Ascending aorta (tissue), 2 donors: ENCODE measurements around the gene FHIT. TPM values are rescaled to one million over a fixed set of nuclear protein-coding genes. Genes with fewer than 3 reads are reported as not detected.

Experiments used
- DNase-seq, 2 donors: peaks; one replicate each; pipeline ENCODE4 v3.0.0-alpha.2; 2019; ENCODE audit warnings: low spot score in 2 of 2
- H3K27ac ChIP-seq, 2 donors: fragments of 200-600 bp; sonication (generic); one replicate each; pipeline ENCODE4 v1.5.1; 2016 to 2017; ENCODE audit warnings: mild to moderate bottlenecking in 1 of 2
- H3K27me3 ChIP-seq: fragments of 200-600 bp; sonication (generic); one replicate; pipeline ENCODE4 v1.5.1; 2017
- H3K36me3 ChIP-seq, 2 donors: fragments of 200-600 bp; sonication (generic); one replicate each; pipeline ENCODE4 v1.5.1; 2016
- H3K4me1 ChIP-seq, 2 donors: fragments of 200-600 bp; sonication (generic); one replicate each; pipeline ENCODE4 v1.5.1; 2016 to 2017; ENCODE audit warnings: mild to moderate bottlenecking in 1 of 2
- H3K4me3 ChIP-seq, 2 donors: fragments of 200-600 bp; sonication (generic); one replicate each; pipeline ENCODE4 v1.5.1; 2016 to 2017; ENCODE audit warnings: mild to moderate bottlenecking in 1 of 2
- H3K9me3 ChIP-seq, 2 donors: fragments of 200-600 bp; sonication (generic); one replicate each; pipeline ENCODE4 v1.5.1; 2016
- intact Hi-C: fragments of 100-400 bp; cut with DNase I; formaldehyde crosslinking; loops from one replicate; pipeline ENCODE4 v1.15.1; 2023
- total RNA-seq: library from RNA; depleted of rRNA; stranded (reverse); fragments of >200 nt; gene quantifications from one replicate; pipeline ENCODE4 v1.1.0, GENCODE V29; 2016
- TF ChIP-seq, protein P1 (sequence below), 3 experiments: fragments of 200-600 bp in 2 of 3; fragments of 450-650 bp in 1 of 3; sonication (generic) in 2 of 3; IDR thresholded peaks; one replicate each; pipeline ENCODE4 v1.5.1; 2016 to 2019; ENCODE audit warnings: antibody characterized with exemption in 3 of 3, mild to moderate bottlenecking in 1 of 3, moderate library complexity in 1 of 3

The FHIT gene
- total RNA-seq, 1 donor from 2014 or later = 0.21 TPM

GRCh38 chr3:59839283-59839682 lies 1412.0 kb downstream of the FHIT start:
- H3K27ac ChIP-seq = no peak overlapping the region
- H3K36me3 ChIP-seq = no peaks in the 10 kb centered on the region
- TF ChIP-seq, protein P1, sequence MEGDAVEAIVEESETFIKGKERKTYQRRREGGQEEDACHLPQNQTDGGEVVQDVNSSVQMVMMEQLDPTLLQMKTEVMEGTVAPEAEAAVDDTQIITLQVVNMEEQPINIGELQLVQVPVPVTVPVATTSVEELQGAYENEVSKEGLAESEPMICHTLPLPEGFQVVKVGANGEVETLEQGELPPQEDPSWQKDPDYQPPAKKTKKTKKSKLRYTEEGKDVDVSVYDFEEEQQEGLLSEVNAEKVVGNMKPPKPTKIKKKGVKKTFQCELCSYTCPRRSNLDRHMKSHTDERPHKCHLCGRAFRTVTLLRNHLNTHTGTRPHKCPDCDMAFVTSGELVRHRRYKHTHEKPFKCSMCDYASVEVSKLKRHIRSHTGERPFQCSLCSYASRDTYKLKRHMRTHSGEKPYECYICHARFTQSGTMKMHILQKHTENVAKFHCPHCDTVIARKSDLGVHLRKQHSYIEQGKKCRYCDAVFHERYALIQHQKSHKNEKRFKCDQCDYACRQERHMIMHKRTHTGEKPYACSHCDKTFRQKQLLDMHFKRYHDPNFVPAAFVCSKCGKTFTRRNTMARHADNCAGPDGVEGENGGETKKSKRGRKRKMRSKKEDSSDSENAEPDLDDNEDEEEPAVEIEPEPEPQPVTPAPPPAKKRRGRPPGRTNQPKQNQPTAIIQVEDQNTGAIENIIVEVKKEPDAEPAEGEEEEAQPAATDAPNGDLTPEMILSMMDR (IDR thresholded peaks at IDR 0.05) = no peak
- no peaks in the 10 kb centered on the region for H3K27me3 ChIP-seq
- H3K4me3 ChIP-seq = no peak overlapping the region
- DNase-seq = no peak
- intact Hi-C loops = no loop called here
- no peaks in the 10 kb centered on the region for H3K4me1 ChIP-seq
- no peaks in the 10 kb centered on the region for H3K9me3 ChIP-seq

- Histone ChIP-seq H3K9me3 (no peaks in the 10 kb centered on the region), H3K27ac (no peak overlapping the region), H3K4me3 (no peak overlapping the region), H3K36me3 (no peaks in the 10 kb centered on the region), H3K4me1 (no peaks in the 10 kb centered on the region), H3K27me3 (no peaks in the 10 kb centered on the region)
- intact Hi-C loops = no loop called here
- TF ChIP-seq, protein P1 (IDR thresholded peaks at IDR 0.05) = no peak
- no peak for DNase-seq
Measured at GRCh38 chr3:59836531-59836930, 1414.7 kb downstream of the FHIT start.

GRCh38 chr3:59832702-59833101 lies 1418.5 kb downstream of the FHIT start:
- intact Hi-C loops = no loop called here
- H3K27me3 ChIP-seq = no peaks in the 10 kb centered on the region
- TF ChIP-seq, protein P1 (IDR thresholded peaks at IDR 0.05) = no peak

DNA sequence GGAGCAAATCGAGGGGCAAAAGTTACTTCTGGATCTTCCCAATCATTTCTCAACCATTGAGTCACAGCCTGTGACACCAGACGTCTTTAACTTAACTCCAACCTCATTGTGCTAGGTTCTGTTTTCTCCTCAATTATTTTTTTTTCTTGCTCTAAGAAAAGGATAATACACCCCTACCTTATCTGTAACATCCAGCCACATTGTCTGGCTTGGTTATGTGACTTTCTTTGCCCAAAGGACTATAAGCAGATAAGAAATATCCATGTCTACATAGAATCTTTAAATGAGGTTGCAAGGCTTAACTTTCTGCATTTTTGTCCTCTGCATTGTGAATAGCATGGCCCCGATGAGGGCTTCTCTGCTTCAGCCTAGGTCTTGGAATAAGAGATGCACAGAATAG lies 1419.0 kb downstream of the FHIT start:
- Histone ChIP-seq H3K9me3 (no peaks in the 10 kb centered on the region), H3K36me3 (no peaks in the 10 kb centered on the region), H3K4me3 (no peak overlapping the region), H3K27me3 (no peaks in the 10 kb centered on the region), H3K4me1 (no peaks in the 10 kb centered on the region), H3K27ac (no peak overlapping the region)
- DNase-seq = no peak
- TF ChIP-seq, protein P1 (IDR thresholded peaks at IDR 0.05) = no peak
- intact Hi-C loops = no loop called here

More at GRCh38 chr3:59832702-59833101, 1418.5 kb downstream of the FHIT start:
- Histone ChIP-seq H3K4me3 (no peak overlapping the region), H3K36me3 (no peaks in the 10 kb centered on the region), H3K27ac (no peak overlapping the region), H3K9me3 (no peaks in the 10 kb centered on the region), H3K4me1 (no peaks in the 10 kb centered on the region)
- no peak for DNase-seq

- intact Hi-C loops = no loop called here
- TF ChIP-seq, protein P1 (IDR thresholded peaks at IDR 0.05) = no peak
- no peaks in the 10 kb centered on the region for H3K27me3 ChIP-seq
- no peaks in the 10 kb centered on the region for H3K9me3 ChIP-seq
- H3K36me3 ChIP-seq = no peaks in the 10 kb centered on the region
- no peak for DNase-seq
- H3K4me3 ChIP-seq = no peak overlapping the region
- no peak overlapping the region for H3K27ac ChIP-seq
- no peaks in the 10 kb centered on the region for H3K4me1 ChIP-seq
Measured at GRCh38 chr3:59831394-59831793, 1419.9 kb downstream of the FHIT start.

- TF ChIP-seq, protein P1 (IDR thresholded peaks at IDR 0.05) = no peak
- Histone ChIP-seq H3K36me3 (no peaks in the 10 kb centered on the region), H3K27ac (no peak overlapping the region), H3K4me1 (no peaks in the 10 kb centered on the region), H3K4me3 (no peak overlapping the region), H3K9me3 (no peaks in the 10 kb centered on the region), H3K27me3 (no peaks in the 10 kb centered on the region)
- DNase-seq = no peak
- intact Hi-C loops = no loop called here
Measured at GRCh38 chr3:59829527-59829926, 1421.7 kb downstream of the FHIT start.
